ENCODE measurements around the gene DDX41. TPM values are rescaled to one million over a fixed set of nuclear protein-coding genes. Genes with fewer than 3 reads are reported as not detected.

DDX41 gene
- total RNA-seq, 6 donors from 2014 or later, result 82.0 to 150 (median 91.9) TPM

DNA sequence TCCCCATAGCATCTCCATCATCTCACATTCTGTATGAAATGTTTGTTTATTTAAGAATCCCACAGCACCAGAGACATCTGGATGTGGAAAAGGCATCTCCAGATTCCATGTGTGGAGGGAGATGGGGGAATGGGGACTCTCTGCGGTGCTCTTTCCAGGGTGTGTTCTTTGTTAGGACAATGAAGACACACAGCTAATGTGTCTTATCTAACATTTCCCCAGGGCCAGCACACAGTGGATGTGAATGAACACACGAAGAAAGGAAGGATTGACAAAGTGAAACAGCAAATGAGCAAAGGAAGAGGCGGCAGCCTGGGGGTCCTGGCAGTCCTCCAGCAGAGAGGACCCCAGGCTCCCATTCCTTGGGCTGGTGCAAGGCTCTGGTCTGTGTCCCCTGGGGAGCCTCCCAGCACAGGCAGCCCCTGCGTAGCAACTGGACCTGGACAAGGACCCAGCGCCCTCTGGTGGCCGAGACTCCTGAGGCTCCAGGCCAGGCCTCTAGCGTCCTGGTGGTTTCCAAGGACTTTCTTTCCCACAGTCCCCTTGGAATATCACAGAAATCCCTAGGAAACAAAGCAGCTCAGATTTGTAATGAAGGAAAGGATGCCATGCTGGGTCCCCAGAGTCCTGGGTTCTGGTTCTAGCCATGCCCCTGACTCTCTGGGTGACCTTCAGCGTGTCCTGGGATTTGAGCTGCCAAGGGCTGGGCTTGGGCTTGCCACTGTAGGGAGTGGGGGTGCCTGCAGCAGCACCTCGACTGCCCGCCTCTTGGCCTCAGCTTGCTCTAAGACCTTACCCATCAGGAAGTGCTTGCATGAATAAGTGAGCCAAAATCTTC, 15.9 kb downstream of the DDX41 start:
- 21 to 22% methylated on average over 7 to 10 of the region's 10 CpGs for WGBS, 2 donors
- TF ChIP-seq, protein P1, sequence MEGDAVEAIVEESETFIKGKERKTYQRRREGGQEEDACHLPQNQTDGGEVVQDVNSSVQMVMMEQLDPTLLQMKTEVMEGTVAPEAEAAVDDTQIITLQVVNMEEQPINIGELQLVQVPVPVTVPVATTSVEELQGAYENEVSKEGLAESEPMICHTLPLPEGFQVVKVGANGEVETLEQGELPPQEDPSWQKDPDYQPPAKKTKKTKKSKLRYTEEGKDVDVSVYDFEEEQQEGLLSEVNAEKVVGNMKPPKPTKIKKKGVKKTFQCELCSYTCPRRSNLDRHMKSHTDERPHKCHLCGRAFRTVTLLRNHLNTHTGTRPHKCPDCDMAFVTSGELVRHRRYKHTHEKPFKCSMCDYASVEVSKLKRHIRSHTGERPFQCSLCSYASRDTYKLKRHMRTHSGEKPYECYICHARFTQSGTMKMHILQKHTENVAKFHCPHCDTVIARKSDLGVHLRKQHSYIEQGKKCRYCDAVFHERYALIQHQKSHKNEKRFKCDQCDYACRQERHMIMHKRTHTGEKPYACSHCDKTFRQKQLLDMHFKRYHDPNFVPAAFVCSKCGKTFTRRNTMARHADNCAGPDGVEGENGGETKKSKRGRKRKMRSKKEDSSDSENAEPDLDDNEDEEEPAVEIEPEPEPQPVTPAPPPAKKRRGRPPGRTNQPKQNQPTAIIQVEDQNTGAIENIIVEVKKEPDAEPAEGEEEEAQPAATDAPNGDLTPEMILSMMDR (IDR thresholded peaks at IDR 0.05), result peak; percentile 83 to 95 (median 89)
- no peak for TF ChIP-seq EP300 (IDR thresholded peaks at IDR 0.05)
- H3K27me3 ChIP-seq, result no peaks in the 10 kb centered on the region
- H3K9me3 ChIP-seq, result no peaks in the 10 kb centered on the region
- ATAC-seq (ENCODE audit: low FRiP score in 2 of 2) (peak; percentile 51), DNase-seq (peak; percentile 91)
- peaks cover 18 to 27% (median 24%) of the 10 kb centered on the region in 4 donors for H3K4me1 ChIP-seq
- H3K4me3 ChIP-seq, result no peak overlapping the region
- H3K27ac ChIP-seq, result no peak overlapping the region
- peaks cover 0 to 11% (median 6%) of the 10 kb centered on the region in 4 donors for H3K36me3 ChIP-seq

DNA sequence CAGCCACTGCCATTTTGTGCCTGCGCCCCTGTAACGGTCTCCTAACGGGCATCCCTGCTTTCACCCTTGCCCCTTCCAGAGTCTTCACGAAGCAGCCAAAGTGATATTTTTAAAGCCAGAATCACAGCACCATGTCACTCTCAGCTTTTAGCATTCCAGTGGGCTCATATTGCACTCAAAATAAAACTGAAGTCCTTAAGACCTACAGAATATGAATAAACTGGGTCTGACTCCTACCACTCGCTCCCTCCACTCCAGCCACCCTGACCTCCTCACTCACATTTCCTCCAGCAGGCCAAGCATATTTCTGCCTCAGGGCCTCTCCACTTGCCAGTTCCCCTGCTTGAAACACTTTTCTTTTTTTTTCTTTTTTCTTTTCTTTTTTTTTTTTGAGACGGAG, 16.9 kb downstream of the DDX41 start:
- peaks cover 0 to 11% (median 5%) of the 10 kb centered on the region in 4 donors for H3K36me3 ChIP-seq
- no peaks in the 10 kb centered on the region for H3K9me3 ChIP-seq
- H3K4me1 ChIP-seq, result peaks cover 29 to 38% (median 34%) of the 10 kb centered on the region in 4 donors
- TF ChIP-seq, protein P1 (IDR thresholded peaks at IDR 0.05), result no peak
- no peak for TF ChIP-seq POLR2A (IDR thresholded peaks at IDR 0.05)
- TF ChIP-seq POLR2AphosphoS5 (IDR thresholded peaks at IDR 0.05), result no peak
- TF ChIP-seq EP300 (IDR thresholded peaks at IDR 0.05), result no peak
- H3K27ac ChIP-seq, result no peak overlapping the region
- ATAC-seq (ENCODE audit: low FRiP score in 2 of 2) (no peak), DNase-seq (no peak)
- H3K4me3 ChIP-seq, result no peak overlapping the region
- H3K27me3 ChIP-seq, result no peaks in the 10 kb centered on the region
- WGBS, 2 donors, result 77 to 82% methylated on average over 6 of the region's 6 CpGs

DNA sequence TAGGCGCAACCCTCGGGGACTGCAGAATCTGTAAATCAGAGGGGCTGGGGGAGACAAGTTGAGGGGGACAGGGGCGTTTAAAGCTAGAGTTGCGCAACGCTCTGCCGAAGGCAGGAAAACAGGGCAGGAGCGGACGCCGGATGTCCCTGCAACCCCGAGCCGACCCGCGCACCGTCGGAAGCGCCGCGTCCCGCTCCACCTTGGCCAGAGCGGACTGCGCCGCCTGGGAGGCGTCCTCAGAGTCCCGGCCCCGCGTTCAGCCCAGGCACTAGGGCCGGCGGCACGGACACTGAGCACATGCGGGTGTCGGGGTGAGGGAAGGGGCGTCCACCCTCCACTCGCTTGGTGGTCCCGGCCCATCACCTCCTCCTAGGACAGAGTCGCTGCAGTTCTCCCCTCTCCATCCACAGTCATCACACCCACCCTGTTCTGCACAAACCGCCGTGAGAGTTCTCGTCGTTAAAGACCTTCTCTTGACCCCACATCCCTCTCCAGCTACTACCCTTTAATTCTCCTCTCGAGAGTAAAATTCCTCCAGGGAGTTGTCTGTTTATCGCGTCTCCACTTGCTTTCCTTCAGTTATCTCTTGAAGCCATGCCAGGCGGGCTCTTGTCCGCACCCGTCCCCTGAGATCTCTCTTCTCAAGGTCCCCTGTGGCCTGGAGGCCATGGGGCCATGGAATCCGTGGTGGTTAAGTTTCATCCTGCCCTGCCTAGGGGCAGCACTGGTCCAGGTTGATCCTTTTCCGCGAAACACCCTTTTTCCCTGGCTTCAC, 18.6 kb downstream of the DDX41 start:
- peak overlapping the region; percentile 36 to 89 (median 76) for H3K4me3 ChIP-seq

DNA sequence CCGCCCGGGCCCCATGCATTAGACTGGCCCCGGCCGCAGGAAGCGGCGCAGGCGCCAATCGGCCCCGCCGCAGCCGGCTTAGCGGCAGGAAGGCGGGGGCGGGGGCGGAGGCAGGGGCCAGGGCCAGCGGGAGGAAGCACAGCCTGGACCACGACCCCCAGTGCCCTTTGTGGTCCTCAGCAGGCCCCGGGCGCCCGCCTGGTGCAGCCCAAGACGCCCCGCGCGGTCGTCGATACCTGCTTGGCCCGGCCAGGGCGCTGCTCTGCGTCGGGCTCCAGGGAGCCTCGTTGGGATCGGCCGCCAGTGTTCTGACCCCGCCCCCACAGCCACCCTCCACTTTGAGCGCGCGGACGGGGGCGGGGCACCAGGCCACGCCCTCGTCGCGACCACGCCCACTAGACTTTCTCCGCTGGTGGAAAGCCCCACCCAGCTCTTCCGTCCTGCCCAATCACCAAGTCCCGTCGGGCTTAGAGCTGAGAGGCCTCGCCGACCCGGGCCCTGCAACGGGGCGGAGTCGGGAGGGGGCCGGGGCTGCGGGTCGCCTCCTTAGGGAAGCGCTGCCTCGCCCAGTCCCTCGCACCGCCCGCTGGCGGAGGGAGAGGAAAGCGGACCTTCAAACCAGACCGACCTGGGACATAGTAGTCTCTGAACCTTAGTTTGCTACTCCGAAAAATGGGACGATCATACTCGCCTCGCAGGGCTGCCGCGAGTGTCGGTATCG, 19.3 kb downstream of the DDX41 start, which contains the start of gene PDLIM7:
Gene PDLIM7, minus strand, starts transcription at position 313 of the 721 bp plus-strand sequence. CDS start 1,092 bp downstream, outside the sequence.
- WGBS, 2 donors, result 0 to 1% methylated on average over 8 to 38 of the region's 73 CpGs
- peak; percentile 89 to 95 for ATAC-seq (ENCODE audit: low FRiP score in 2 of 2)
- Histone ChIP-seq H3K36me3 (peaks cover 0 to 5% (median under 1%) of the 10 kb centered on the region in 4 donors), H3K4me1 (peaks cover 49 to 62% (median 55%) of the 10 kb centered on the region in 4 donors), H3K9me3 (no peaks in the 10 kb centered on the region), H3K4me3 (peak within 1 kb of the TSS; percentile 71 to 93 (median 86)), H3K27me3 (no peaks in the 10 kb centered on the region), H3K27ac (peak within 1 kb of the TSS; percentile 75 to 97 (median 86))
- peak; percentile 98 to 99 for DNase-seq
- peak; percentile 79 to 95 for TF ChIP-seq POLR2AphosphoS5 (IDR thresholded peaks at IDR 0.05)
- peak; percentile 62 to 97 (median 78) for TF ChIP-seq POLR2A (IDR thresholded peaks at IDR 0.05)
- TF ChIP-seq, protein P1 (IDR thresholded peaks at IDR 0.05), result peak in 2 of 6 experiments; percentile 5 to 37
- TF ChIP-seq EP300 (IDR thresholded peaks at IDR 0.05), result peak in 1 of 4 donors; percentile 14

More for the DNA sequence above, 18.6 kb downstream of the DDX41 start:
- Histone ChIP-seq H3K4me1 (peaks cover 45 to 54% (median 49%) of the 10 kb centered on the region in 4 donors), H3K9me3 (no peaks in the 10 kb centered on the region), H3K27ac (peak overlapping the region; percentile 75 to 97 (median 86)), H3K36me3 (peaks cover 0 to 2% (median 0%) of the 10 kb centered on the region in 4 donors), H3K27me3 (no peaks in the 10 kb centered on the region)
- WGBS, 2 donors, result 9 to 16% methylated on average over 26 to 41 of the region's 48 CpGs
- TF ChIP-seq, protein P1 (IDR thresholded peaks at IDR 0.05), result no peak
- TF ChIP-seq POLR2AphosphoS5 (IDR thresholded peaks at IDR 0.05) (no peak), EP300 (IDR thresholded peaks at IDR 0.05) (no peak), POLR2A (IDR thresholded peaks at IDR 0.05) (no peak)
- peak in 1 of 2 donors; percentile 13 for ATAC-seq (ENCODE audit: low FRiP score in 2 of 2)
- peak; percentile 50 to 91 for DNase-seq
